ENCODE data around the gene PRSS33.
A peak's percentile ranks its signal among the peaks of the same experiment; 100 is the strongest.

PRSS33 gene

GRCh38 chr16:2757344-2757743 is 30.0 kb downstream of the PRSS33 start:
- DNase-seq: no peak

- DNase-seq: no peak
Observed at GRCh38 chr16:2756288-2757015, 30.9 kb downstream of the PRSS33 start.

- DNase-seq: no peak
Observed at GRCh38 chr16:2755158-2755557, 32.2 kb downstream of the PRSS33 start.

GRCh38 chr16:2753733-2754020 is 33.7 kb downstream of the PRSS33 start:
- no peak for DNase-seq

GRCh38 chr16:2752850-2753732 is 34.3 kb downstream of the PRSS33 start:
- DNase-seq: peak; percentile 60 to 74 (median 70)

DNA sequence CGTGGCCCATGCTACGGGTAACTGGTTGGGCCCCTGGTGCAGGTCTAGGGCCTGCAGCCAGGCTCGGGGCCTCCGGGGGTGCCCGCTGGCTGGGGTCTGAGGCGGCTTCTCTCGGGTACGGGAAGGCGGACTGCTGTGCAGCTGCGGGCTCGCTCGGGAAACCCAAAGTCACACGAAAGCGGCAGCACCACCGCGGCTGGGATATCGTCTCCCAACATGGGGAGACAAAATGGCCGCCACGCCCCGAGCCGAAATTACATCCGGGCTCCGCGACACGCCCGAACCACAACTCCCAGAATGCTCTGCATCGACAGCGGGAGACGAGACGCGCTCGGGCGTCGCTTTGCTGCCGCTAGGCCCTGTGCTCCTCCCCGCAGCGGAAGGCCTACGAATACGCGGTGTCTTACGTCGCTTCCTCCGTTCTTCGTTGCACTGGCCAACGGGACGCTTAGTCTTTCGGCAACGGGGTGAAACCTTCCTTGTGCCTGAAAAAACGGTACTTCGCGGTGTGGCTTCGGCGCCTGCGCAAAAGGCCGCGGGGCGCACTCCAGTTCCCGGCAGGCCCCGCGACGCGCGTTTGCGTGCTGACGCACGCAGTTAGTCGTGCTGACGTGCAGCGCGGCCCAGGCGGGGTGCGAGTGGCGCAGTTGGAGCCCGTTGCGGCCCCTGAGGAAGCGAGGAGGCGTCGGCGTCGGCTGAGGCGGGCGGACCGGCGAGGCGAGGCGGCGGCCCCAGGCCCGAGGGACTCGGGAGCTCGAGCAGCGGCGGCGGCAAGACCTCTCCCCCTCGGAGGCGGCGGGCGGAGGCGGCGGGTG is 35.1 kb downstream of the PRSS33 start, which contains the start of gene SRRM2:
TSS of gene SRRM2 (plus strand) at position 604 of the 815 bp plus-strand sequence. CDS start 3,727 bp downstream, outside the sequence.
- DNase-seq: peak; percentile 85 to 93 (median 88)

- no peak for DNase-seq
Observed at GRCh38 chr16:2751577-2752034, 35.8 kb downstream of the PRSS33 start.

DNA sequence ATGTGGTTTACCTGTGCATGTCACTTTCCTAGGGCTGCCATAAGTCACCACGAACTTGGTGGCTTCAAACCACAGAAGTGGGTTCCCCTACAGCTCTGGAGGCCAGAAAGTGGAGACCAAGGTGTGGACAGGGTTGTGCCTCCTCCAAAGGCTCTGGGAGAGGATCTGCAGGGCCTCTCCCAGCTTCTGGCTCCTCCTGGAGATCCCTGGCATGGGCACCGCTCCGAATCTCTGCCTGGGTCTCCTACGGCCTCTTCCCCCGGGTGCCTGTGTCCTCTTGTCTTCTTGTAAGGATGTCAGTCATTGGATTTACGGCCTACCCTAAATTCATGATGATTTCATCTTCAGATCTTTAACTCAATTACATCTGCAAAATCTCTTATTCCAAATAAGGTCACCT is 37.4 kb downstream of the PRSS33 start:
- no peak for DNase-seq

DNA sequence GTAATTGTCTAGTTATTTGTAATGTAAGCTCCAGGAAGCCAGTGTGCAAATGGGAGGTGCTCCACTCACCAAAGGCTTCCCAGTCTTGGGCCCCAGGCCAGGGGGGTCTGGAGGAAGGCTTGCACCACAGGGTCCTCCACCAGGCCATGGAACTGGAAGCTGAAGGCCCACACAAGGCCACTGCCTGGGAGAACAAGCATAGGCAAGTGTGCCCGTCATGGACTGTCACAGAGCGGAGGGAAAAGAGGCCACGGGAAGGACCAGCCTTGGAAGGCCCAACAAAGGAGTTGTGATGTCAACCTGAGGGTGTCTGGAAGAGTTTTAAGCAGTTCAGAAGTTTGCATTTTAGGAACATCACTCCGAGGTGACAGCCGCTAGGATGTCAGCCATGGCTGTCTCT is 37.9 kb downstream of the PRSS33 start:
- DNase-seq: no peak

DNA sequence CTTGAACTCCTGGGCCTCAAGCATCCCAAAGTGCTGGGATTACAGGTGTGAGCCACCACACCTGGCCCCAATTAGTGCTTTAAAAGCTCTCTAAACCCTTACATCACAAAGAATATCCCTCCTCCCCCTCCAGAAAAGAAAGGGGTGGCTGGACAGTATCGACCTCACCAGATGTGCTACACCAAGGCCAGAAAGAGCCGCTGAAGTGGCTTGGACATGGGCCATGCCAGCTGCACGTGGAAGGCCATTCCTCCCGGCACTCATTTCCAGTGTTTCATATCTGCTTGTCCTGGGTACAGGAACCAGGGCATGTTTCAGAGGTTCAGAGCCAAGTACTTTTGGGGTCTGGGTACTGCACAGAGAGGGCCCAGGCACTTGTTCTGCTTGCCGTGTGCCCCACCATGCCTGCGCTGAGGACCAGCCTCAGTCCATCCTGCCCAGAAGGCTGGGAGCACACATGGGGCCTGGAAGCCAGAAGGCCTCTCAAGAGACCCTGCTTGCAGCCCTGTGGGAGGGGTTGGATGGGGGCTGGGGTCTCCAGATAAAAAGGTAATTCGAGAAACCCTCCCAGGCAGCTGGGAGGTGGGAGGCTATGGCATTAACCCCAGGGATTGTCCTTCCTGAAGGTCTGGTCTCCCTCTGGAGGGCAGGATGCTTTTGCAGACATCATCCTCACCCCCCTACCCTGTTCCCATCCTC is 38.5 kb downstream of the PRSS33 start:
- DNase-seq: no peak

GRCh38 chr16:2745961-2746360 is 41.4 kb downstream of the PRSS33 start:
- no peak for DNase-seq

GRCh38 chr16:2745116-2745890 is 42.1 kb downstream of the PRSS33 start:
- DNase-seq: no peak

GRCh38 chr16:2744711-2745110 is 42.6 kb downstream of the PRSS33 start:
- DNase-seq: no peak

GRCh38 chr16:2743007-2743810 is 44.2 kb downstream of the PRSS33 start:
- no peak for DNase-seq

DNA sequence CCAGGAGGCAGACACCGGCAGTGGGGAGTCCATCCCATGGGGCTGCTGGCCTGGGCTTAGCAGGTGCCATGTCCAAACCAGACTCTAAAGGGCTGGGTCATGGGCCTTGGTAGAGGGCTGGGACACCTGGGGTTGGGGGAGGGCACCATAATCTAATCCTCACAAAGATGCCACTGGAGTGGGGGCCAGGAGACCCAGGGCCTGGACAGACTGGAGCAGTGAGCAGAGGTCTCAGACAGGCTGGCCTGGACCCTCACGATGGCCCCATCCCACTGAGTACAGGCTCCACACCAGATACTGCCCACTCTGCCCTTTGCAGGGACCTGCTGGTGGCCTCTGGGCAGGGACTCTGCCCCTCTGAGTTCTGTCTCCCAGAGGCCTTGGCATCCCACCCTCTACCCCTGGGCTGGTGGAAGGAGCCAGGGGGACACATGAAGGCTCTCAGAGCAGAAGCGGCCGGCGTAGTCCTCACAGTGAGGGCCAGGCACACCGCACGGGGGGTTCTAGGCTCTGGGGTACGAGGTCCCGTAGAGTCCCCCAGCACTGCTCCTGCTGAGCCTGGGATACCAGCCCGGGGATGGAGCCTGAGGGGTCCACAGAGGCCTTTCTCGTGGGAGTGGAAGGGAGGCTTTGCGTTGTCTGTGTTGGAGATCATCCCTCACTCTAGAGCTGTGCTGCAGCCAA is 44.9 kb downstream of the PRSS33 start:
- DNase-seq: no peak

DNA sequence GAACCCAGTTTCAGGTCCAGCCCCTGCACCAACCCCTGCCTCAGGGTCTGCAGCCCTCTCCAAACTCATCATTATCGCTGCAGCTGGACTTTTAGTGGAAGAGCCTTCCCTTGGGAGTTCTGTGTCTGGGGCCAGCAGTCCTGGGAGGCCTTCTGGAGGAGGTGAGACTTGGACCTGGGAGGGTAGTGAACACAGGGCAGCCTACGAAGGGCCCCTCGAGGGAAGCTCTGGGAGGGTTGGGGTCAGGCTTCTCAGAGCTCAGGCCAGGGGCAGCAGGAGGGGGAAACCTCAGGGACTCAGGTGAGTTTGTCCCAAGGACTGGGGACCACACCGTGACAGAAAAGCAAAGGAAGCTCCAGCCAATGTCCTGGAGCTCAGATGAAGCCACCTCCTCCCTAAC is 46.2 kb downstream of the PRSS33 start:
- DNase-seq: no peak

DNA sequence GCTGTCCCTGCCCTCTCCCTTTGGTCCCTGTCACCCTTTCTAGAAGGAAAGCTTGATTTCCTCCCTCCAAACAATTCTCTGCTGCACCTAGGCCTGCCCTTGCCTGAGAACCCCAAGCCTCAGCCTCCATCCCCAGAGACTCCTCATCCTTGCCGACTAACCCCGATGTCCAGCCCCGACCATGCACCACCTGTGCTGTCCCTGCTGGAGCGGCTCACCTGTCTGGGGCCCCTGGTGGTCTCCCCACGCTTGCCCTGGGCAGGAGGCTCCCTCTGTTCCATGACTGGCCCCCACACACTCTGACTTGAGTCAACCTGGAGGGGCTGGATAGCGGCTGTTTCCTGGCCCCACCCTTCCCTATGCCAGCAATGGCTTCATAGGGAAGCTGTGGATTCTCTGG is 46.9 kb downstream of the PRSS33 start:
- DNase-seq: no peak

GRCh38 chr16:2739625-2740430 is 47.5 kb downstream of the PRSS33 start:
- no peak for DNase-seq

GRCh38 chr16:2738615-2739014 is 48.7 kb downstream of the PRSS33 start:
- no peak for DNase-seq

Measured in activated CD4-positive, CD25-positive, alpha-beta regulatory T cell (primary cell).